HG03175 (cell line): ENCODE data around the gene HACD1.

ENCODE experiments used
- ATAC-seq: cut with Tn5 transposase; IDR thresholded peaks from one replicate; pipeline ENCODE4 v1.9.1; 2021; ENCODE audit warnings: mild to moderate bottlenecking, moderate library complexity; ENCODE audit not compliant: unreplicated experiment

Gene HACD1

DNA sequence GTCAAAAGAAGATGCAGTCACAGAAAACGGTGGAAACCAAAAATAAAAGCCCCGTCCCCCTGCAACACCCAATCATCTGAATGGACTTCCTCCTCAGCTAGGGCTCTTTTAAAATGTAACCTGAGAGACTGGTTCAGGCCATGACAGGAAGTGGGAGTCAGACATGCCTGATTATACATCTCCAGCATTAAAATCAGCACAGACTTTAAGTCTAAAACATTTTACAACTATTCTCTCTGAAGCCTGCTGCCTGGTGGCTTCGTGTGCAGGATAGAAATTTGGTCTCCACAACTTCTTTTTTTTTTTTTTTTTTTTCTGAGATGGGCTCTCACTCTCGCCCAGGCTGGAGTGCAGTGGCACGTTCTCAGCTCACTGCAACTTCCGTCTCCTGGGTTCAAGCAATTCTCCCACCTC, 30.3 kb downstream of the HACD1 start:
- peak; percentile 42 for ATAC-seq

DNA sequence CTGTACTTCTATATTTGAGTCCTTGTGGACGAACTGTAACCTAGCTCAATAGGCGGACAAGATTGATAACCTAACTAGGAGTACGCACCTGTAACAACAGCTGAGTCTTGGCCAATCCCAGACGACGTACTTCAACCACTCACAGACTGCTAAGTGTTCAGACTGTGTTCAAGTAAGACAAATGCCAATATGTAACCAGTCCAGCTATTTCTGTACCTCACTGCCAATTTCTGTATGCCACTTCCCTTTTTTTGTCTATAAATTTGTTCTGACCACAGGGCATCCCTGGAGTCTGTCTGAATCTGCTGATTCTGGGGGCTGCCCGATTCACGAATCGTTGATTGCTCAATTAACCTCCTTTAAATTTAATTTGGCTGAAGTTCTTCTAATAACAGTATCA, 32.2 kb downstream of the HACD1 start:
- ATAC-seq, result peak; percentile 86

DNA sequence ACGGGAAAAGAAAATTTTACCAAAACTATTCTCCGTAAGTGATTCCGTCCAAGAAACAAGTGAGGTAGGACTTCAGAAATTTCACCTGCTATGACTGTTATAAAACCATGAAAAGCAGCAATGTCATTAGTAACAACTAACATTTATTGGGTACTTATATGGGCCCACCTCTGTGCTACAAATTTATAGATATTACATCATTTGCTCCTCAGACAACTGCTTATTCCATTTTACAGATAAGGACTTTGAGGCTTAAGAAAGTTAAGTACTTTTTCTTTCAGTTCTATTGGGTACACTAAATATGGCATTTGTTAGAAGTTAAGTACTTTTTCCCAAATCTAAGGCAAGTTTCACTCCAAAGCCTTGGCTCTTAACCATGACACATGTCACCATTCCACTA, 36.3 kb downstream of the HACD1 start:
- ATAC-seq, result no peak

DNA sequence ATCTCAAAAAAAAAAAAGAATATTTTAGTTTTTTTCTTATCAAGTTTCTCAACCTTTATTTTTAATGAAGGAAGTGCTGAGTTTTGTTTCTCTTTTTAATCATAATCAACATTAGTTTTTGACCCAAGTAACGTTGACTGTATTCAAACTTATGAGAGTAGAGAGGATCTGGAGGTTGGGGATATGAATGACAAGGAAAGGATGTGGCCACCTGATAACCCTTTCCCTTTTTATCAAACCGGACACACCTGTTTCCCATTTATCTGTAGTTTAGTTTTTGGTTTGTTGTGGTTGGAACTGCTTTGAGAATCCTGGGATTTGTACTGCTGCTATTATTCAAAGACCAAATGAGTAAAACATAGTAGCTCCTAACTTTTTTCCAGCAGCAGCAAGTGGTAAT, 38.6 kb downstream of the HACD1 start:
- no peak for ATAC-seq

DNA sequence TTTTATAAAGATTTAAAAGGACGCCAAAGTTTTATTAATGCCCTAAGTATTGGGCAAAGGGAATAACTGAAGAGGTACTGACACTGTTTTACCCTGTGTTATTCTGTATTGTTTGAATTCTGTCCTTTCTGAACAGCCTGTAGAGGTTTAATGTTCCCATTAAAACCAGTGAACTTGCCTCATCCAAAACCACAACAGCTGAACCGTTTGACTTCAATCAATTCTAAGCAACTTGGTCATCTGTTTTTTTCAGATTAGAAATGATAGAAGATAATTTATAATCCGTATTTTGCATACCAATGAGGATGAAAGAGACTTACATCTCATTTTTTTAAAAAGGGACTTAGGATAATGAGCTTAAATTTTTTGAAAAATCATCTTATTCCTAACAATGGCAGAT, 40.4 kb downstream of the HACD1 start:
- no peak for ATAC-seq

DNA sequence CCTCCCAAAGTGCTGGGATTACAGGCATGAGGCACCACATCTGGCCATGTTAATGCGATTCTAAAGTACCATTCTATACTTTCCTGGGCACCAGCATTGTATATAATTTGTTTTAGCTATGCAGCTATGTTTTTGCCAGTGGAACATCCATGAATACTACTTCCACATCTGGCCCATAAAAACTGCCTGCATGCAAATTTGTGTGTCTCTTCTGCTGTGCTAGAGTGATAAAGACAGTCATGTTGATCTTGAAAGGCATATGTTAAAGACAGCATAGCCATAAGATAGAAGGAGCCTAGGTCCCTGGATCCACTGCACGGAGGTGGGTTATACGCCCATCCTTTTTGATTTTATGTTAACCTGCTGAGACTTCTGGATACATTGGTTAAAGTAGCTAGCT, 52.3 kb downstream of the HACD1 start:
- ATAC-seq, result no peak

DNA sequence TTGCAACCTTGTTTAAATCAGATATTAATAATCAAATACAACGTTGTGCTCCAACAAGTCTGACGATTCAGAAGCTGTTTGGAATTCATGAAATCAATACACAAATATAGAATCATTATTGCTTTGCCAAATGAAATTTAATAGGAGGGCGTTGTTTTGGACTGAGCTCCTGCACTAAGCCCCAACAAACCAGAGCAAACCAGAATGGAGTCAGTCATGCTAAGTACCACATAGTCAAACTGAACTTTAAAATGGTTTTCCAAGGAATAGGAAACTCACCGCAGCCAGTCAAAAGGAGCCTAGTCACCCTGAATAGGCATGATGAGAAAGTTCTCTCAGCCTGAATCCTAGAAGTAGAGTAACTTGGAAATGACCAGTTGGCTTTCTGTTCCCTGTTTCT, 53.7 kb downstream of the HACD1 start:
- no peak for ATAC-seq

DNA sequence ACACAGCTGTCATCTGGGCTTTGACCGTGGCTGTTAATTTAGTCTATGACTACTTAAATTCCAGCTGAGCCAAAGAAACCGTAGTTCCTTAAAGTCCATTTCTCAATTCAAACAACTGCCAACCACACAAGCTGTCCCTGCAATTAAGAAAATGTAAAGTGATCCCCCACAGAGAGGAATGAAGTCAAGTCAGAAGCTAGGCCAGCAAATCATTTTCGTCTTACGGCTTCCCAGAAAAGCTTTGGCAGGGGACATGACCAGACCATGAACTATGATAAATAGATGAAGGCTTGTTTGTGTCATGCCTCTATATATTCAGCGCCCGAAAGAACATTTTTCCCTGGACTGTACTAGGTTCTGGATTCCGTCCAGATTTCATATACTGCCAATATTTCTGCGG, 54.6 kb downstream of the HACD1 start:
- no peak for ATAC-seq

DNA sequence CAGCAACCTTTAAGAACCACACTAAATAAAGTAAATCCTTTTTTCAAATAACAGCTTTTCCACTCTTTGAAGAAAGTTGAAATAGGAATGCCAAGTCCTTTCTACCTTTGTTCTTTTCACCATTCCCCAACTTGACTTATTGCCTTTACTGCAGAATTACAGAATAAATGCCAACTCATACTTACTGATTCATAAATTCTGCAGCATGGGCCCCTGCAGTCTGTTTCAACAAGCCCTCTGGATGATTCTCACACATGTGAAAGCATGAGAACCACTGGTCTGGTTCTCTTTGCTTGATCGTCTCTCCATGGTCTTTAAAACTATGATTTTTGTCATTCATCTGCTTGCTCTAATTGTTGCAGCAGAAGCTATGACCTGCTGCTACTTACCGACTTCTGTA, 56.1 kb downstream of the HACD1 start:
- ATAC-seq, result no peak

DNA sequence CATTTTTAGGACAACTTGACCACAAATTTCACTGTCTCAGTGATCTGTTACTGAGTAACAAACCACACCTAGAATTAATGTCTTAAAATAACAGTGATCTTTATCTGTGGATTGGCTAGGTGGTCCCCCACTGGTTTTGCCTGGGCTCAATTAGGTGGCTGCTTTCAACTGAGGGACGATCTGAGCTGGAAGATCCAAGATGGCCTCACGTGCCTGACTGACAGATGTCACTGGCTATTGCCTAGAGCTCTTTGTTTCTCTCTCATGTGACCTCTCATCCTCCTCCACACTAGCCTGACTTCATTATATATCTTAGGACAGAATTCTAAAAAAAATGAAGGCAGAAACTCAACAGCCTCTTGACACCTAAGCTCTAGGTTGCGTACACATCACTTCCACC, 59.7 kb downstream of the HACD1 start:
- ATAC-seq, result no peak

DNA sequence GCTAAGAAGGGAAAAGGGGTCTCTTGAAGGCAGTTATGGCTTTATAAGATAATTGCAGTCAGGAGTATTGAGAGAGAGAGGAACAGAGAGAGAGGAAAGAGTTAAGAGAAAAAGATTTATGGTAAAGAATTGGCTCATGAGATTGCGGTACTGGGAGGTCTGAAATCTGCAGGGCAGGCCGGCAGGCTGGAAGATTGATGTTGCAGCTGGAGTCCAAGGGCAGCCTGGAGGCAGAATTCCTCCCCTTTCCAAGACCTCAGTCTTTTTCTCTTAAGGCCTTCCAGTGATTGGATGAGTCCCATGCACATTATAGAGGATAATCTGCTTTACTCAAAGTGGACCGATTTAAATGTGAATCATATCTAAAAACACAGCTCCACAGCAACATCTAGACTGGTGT, 68.4 kb downstream of the HACD1 start:
- no peak for ATAC-seq

DNA sequence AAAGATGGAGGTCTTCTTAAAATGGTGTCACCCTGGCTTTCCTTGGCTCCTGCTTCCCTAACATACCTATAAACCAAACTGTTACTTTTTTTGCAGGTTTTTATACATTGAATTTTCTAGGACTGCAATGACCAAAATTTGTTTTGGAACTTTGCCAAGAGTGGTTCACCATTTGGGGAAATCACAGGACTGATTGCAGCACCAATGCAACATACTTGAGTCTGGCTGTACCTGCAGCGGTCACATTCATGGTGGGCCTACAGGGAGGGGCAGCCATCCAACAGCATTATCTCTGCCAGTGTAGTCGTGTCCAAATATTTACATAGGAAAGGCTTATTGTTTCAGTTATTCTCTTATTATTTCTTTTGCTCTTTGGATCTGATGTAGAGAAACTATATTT, 69.0 kb downstream of the HACD1 start:
- ATAC-seq, result no peak

DNA sequence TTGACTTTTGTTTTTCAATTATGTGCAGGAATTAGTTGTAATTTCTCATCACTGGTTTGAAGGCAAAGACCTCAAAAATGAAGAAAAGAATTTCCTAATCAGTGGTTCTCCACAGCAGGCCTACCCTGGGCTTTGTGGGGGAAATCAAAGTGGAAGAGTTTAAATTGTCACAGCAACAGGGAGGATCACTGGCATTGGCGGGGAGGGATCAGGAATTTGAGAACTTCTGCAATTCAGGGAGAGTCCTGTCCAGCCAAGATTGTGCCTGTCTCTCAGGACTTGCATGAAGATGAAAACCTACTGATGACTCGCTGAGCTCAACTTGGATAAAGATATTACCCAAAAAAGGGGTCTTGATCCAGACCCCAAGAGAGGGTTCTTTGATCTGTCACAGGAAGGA, 70.1 kb downstream of the HACD1 start:
- ATAC-seq, result no peak

DNA sequence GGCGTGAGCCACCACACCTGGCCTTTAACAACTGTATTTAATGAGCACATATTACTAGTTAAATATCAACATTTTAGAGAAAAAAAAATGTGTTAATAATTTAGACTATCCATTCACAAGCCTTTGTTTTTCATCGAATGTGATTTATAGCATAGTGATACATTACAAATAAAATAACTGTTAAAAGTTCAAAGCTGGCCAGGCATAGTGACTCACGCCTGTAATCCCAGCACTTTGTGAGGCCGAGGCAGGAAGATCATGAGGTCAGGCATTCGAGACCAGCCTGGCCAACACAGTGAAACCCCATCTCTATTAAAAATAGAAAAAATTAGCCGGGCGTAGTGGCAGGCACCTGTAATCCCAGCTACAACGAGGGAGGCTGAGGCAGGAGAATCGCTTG, 72.7 kb downstream of the HACD1 start:
- no peak for ATAC-seq
